ENCODE measurements around the gene CD9. TPM values are rescaled to one million over a fixed set of nuclear protein-coding genes. Genes with fewer than 3 reads are reported as not detected.
A peak's percentile ranks its signal among the peaks of the same experiment; 100 is the strongest.

CD9 gene
- total and polyA plus RNA-seq, 7 experiments from 2014 or later, result 3.8 to 19.3 (median 8.9) TPM

GRCh38 chr12:6198985-6199530, 1.1 kb upstream of the CD9 start:
- H3K4me3 Mint-ChIP-seq, result peak overlapping the region; percentile 53 to 80 (median 67)

GRCh38 chr12:6199531-6200255, 507 bp upstream of the CD9 start:
- peak in 1 of 9 donors; percentile 20 for DNase-seq
- POLR2A ChIA-PET, result no interaction called here
- no peak overlapping the region for H3K27ac ChIP-seq (ENCODE audit: low read depth, low read length)

More at GRCh38 chr12:6198985-6199530, 1.1 kb upstream of the CD9 start:
- DNase-seq (no peak), ATAC-seq (no peak)
- Histone ChIP-seq H3K4me3 (ENCODE audit: low read length) (no peak overlapping the region), H3K4me1 (ENCODE audit: control insufficient read depth in 2 of 2, insufficient read depth in 2 of 2, low read length in 2 of 2) (peaks cover 0 to 9% of the 10 kb centered on the region in 2 donors), H3K27ac (ENCODE audit: low read depth, low read length) (no peak overlapping the region), H3K36me3 (ENCODE audit: control insufficient read depth in 2 of 3, insufficient read depth in 3 of 3, low read length in 3 of 3) (no peaks in the 10 kb centered on the region), H3K27me3 (ENCODE audit: control insufficient read depth in 2 of 2, insufficient read depth in 2 of 2, low read length in 2 of 2) (peaks cover 0 to 3% of the 10 kb centered on the region in 2 donors), H3K9me3 (ENCODE audit: control insufficient read depth in 2 of 3, low read length in 3 of 3) (no peaks in the 10 kb centered on the region)
- ChIA-PET POLR2A (no interaction called here), CTCF (interaction anchor here (0.6 to 1.0 kb wide), 2 partner anchors 136 to 141 kb away, joined by 3 to 4 read pairs; no protein-coding TSS in a partner anchor)
- Mint-ChIP-seq H3K4me1 (peaks cover 7 to 29% (median 21%) of the 10 kb centered on the region in 7 donors), H3K9me3 (no peaks in the 10 kb centered on the region), H3K27me3 (peaks cover 16 to 46% (median 24%) of the 10 kb centered on the region in 5 donors), H3K36me3 (peaks cover 0 to 2% (median 0%) of the 10 kb centered on the region in 5 donors), H3K27ac (peak overlapping the region in 2 of 9 donors; percentile 12 to 55)
- intact Hi-C loops (cut with micrococcal nuclease), result loop anchor here in 1 of 2 donors (5.0 kb wide), 2 partner anchors 33 to 137 kb away; no protein-coding TSS in a partner anchor

GRCh38 chr12:6201213-6201608, 1.0 kb downstream of the CD9 start:
- intact Hi-C loops (cut with micrococcal nuclease), result no loop called here
- Mint-ChIP-seq H3K27ac (no peak overlapping the region), H3K27me3 (peaks cover 17 to 47% (median 36%) of the 10 kb centered on the region in 5 donors), H3K36me3 (peaks cover 0 to 2% (median 0%) of the 10 kb centered on the region in 5 donors), H3K4me3 (peak overlapping the region; percentile 64 to 83 (median 75)), H3K9me3 (no peaks in the 10 kb centered on the region), H3K4me1 (peaks cover 7 to 36% (median 27%) of the 10 kb centered on the region in 7 donors)
- peaks cover 0 to 3% of the 10 kb centered on the region in 2 donors for H3K27me3 ChIP-seq (ENCODE audit: control insufficient read depth in 2 of 2, insufficient read depth in 2 of 2, low read length in 2 of 2)
- DNase-seq (peak in 1 of 9 donors; percentile 16), ATAC-seq (no peak)
- no peaks in the 10 kb centered on the region for H3K36me3 ChIP-seq (ENCODE audit: control insufficient read depth in 2 of 3, insufficient read depth in 3 of 3, low read length in 3 of 3)
- no peak overlapping the region for H3K27ac ChIP-seq (ENCODE audit: low read depth, low read length)
- ChIA-PET CTCF (interaction anchor here (1.2 to 1.6 kb wide), 3 partner anchors 78 to 125 kb away, joined by 3 to 6 read pairs (median 4); no protein-coding TSS in a partner anchor), POLR2A (no interaction called here)
- H3K4me3 ChIP-seq (ENCODE audit: low read length), result peak overlapping the region; percentile 61
- peaks cover 0 to 9% of the 10 kb centered on the region in 2 donors for H3K4me1 ChIP-seq (ENCODE audit: control insufficient read depth in 2 of 2, insufficient read depth in 2 of 2, low read length in 2 of 2)
- no peaks in the 10 kb centered on the region for H3K9me3 ChIP-seq (ENCODE audit: control insufficient read depth in 2 of 3, low read length in 3 of 3)

More at GRCh38 chr12:6199531-6200255, 507 bp upstream of the CD9 start:
- Histone ChIP-seq H3K4me1 (ENCODE audit: control insufficient read depth in 2 of 2, insufficient read depth in 2 of 2, low read length in 2 of 2) (peaks cover 0 to 9% of the 10 kb centered on the region in 2 donors), H3K27me3 (ENCODE audit: control insufficient read depth in 2 of 2, insufficient read depth in 2 of 2, low read length in 2 of 2) (peaks cover 0 to 3% of the 10 kb centered on the region in 2 donors), H3K9me3 (ENCODE audit: control insufficient read depth in 2 of 3, low read length in 3 of 3) (no peaks in the 10 kb centered on the region), H3K36me3 (ENCODE audit: control insufficient read depth in 2 of 3, insufficient read depth in 3 of 3, low read length in 3 of 3) (no peaks in the 10 kb centered on the region), H3K4me3 (ENCODE audit: low read length) (no peak overlapping the region)
- peaks cover 7 to 31% (median 21%) of the 10 kb centered on the region in 7 donors for H3K4me1 Mint-ChIP-seq
- CTCF ChIA-PET, result interaction anchor here (0.6 to 1.0 kb wide), 2 partner anchors 136 to 141 kb away, joined by 3 to 4 read pairs; no protein-coding TSS in a partner anchor
- no peaks in the 10 kb centered on the region for H3K9me3 Mint-ChIP-seq
- H3K27me3 Mint-ChIP-seq, result peaks cover 17 to 49% (median 29%) of the 10 kb centered on the region in 5 donors
- peak overlapping the region; percentile 53 to 80 (median 68) for H3K4me3 Mint-ChIP-seq
- H3K27ac Mint-ChIP-seq, result no peak overlapping the region
- no peak for ATAC-seq
- H3K36me3 Mint-ChIP-seq, result peaks cover 0 to 2% (median 0%) of the 10 kb centered on the region in 5 donors
- intact Hi-C loops (cut with micrococcal nuclease), result loop anchor here in 1 of 2 donors (5.0 kb wide), 2 partner anchors 33 to 137 kb away; no protein-coding TSS in a partner anchor

GRCh38 chr12:6201826-6202225, 1.6 kb downstream of the CD9 start:
- Mint-ChIP-seq H3K4me3 (peak overlapping the region in 6 of 10 donors; percentile 1 to 77 (median 52)), H3K36me3 (peaks cover 0 to 2% (median 0%) of the 10 kb centered on the region in 5 donors), H3K4me1 (peaks cover 7 to 34% (median 27%) of the 10 kb centered on the region in 7 donors), H3K27ac (no peak overlapping the region), H3K27me3 (peaks cover 17 to 47% (median 36%) of the 10 kb centered on the region in 5 donors), H3K9me3 (no peaks in the 10 kb centered on the region)
- POLR2A ChIA-PET, result interaction anchor here (0.6 kb wide), 1 partner anchor 21 kb away, joined by 6 read pairs; no protein-coding TSS in a partner anchor
- DNase-seq (no peak), ATAC-seq (no peak)
- no peaks in the 10 kb centered on the region for H3K9me3 ChIP-seq (ENCODE audit: control insufficient read depth in 2 of 3, low read length in 3 of 3)
- intact Hi-C loops (cut with micrococcal nuclease), result no loop called here
- H3K27ac ChIP-seq (ENCODE audit: low read depth, low read length), result no peak overlapping the region
- no peak overlapping the region for H3K4me3 ChIP-seq (ENCODE audit: low read length)
- no peaks in the 10 kb centered on the region for H3K36me3 ChIP-seq (ENCODE audit: control insufficient read depth in 2 of 3, insufficient read depth in 3 of 3, low read length in 3 of 3)
- CTCF ChIA-PET, result interaction anchor here (0.7 to 1.6 kb wide), 4 partner anchors 43 to 126 kb away, joined by 3 to 6 read pairs (median 4); no protein-coding TSS in a partner anchor
- H3K4me1 ChIP-seq (ENCODE audit: control insufficient read depth in 2 of 2, insufficient read depth in 2 of 2, low read length in 2 of 2), result peaks cover 0 to 9% of the 10 kb centered on the region in 2 donors
- peaks cover 0 to 3% of the 10 kb centered on the region in 2 donors for H3K27me3 ChIP-seq (ENCODE audit: control insufficient read depth in 2 of 2, insufficient read depth in 2 of 2, low read length in 2 of 2)

GRCh38 chr12:6202304-6202703, 2.1 kb downstream of the CD9 start:
- H3K4me3 Mint-ChIP-seq, result peak overlapping the region in 8 of 10 donors; percentile 1 to 64 (median 49)
- Histone ChIP-seq H3K27ac (ENCODE audit: low read depth, low read length) (no peak overlapping the region), H3K9me3 (ENCODE audit: control insufficient read depth in 2 of 3, low read length in 3 of 3) (no peaks in the 10 kb centered on the region), H3K36me3 (ENCODE audit: control insufficient read depth in 2 of 3, insufficient read depth in 3 of 3, low read length in 3 of 3) (no peaks in the 10 kb centered on the region), H3K4me1 (ENCODE audit: control insufficient read depth in 2 of 2, insufficient read depth in 2 of 2, low read length in 2 of 2) (peaks cover 0 to 9% of the 10 kb centered on the region in 2 donors), H3K4me3 (ENCODE audit: low read length) (no peak overlapping the region), H3K27me3 (ENCODE audit: control insufficient read depth in 2 of 2, insufficient read depth in 2 of 2, low read length in 2 of 2) (peaks cover 0 to 3% of the 10 kb centered on the region in 2 donors)
- H3K36me3 Mint-ChIP-seq, result peaks cover 0 to 2% (median 0%) of the 10 kb centered on the region in 5 donors
- DNase-seq (no peak), ATAC-seq (no peak)
- peaks cover 17 to 47% (median 36%) of the 10 kb centered on the region in 5 donors for H3K27me3 Mint-ChIP-seq
- peak overlapping the region in 1 of 9 donors; percentile 80 for H3K27ac Mint-ChIP-seq
- no peaks in the 10 kb centered on the region for H3K9me3 Mint-ChIP-seq
- peaks cover 7 to 34% (median 27%) of the 10 kb centered on the region in 7 donors for H3K4me1 Mint-ChIP-seq
- ChIA-PET CTCF (interaction anchor here (0.5 to 1.6 kb wide), 4 partner anchors 43 to 151 kb away, joined by 3 to 6 read pairs (median 4); no protein-coding TSS in a partner anchor), POLR2A (interaction anchor here (0.6 to 1.0 kb wide), 2 partner anchors 20 to 28 kb away, joined by 3 to 6 read pairs; no protein-coding TSS in a partner anchor)
- intact Hi-C loops (cut with micrococcal nuclease), result no loop called here

- Mint-ChIP-seq H3K9me3 (no peaks in the 10 kb centered on the region), H3K27ac (no peak overlapping the region), H3K4me1 (peaks cover 7 to 34% (median 27%) of the 10 kb centered on the region in 7 donors), H3K27me3 (peaks cover 17 to 47% (median 36%) of the 10 kb centered on the region in 5 donors), H3K4me3 (peak overlapping the region in 3 of 10 donors; percentile 1 to 63 (median 11)), H3K36me3 (peaks cover 0 to 2% (median 0%) of the 10 kb centered on the region in 5 donors)
- POLR2A ChIA-PET, result interaction anchor here (1.0 kb wide), 1 partner anchor 27 kb away, joined by 3 read pairs; no protein-coding TSS in a partner anchor
- Histone ChIP-seq H3K36me3 (ENCODE audit: control insufficient read depth in 2 of 3, insufficient read depth in 3 of 3, low read length in 3 of 3) (no peaks in the 10 kb centered on the region), H3K4me1 (ENCODE audit: control insufficient read depth in 2 of 2, insufficient read depth in 2 of 2, low read length in 2 of 2) (peaks cover 0 to 9% of the 10 kb centered on the region in 2 donors), H3K27ac (ENCODE audit: low read depth, low read length) (no peak overlapping the region), H3K4me3 (ENCODE audit: low read length) (no peak overlapping the region), H3K27me3 (ENCODE audit: control insufficient read depth in 2 of 2, insufficient read depth in 2 of 2, low read length in 2 of 2) (peaks cover 0 to 3% of the 10 kb centered on the region in 2 donors), H3K9me3 (ENCODE audit: control insufficient read depth in 2 of 3, low read length in 3 of 3) (no peaks in the 10 kb centered on the region)
- CTCF ChIA-PET, result interaction anchor here (0.5 kb wide), 1 partner anchor 152 kb away, joined by 3 read pairs; no protein-coding TSS in a partner anchor
- DNase-seq, result no peak
- ATAC-seq, result no peak
- intact Hi-C loops (cut with micrococcal nuclease), result no loop called here
Measured at GRCh38 chr12:6202846-6203245, 2.6 kb downstream of the CD9 start.

Data from naive thymus-derived CD4-positive, alpha-beta T cell (primary cell).